Superior temporal gyrus (tissue), 1 donor: ENCODE data around the gene NUDT22.

Experiments used
- DNase-seq: peaks from one replicate; pipeline ENCODE4 v3.0.0-alpha.2; 2016; ENCODE audit errors: extremely low spot score

NUDT22 gene

DNA sequence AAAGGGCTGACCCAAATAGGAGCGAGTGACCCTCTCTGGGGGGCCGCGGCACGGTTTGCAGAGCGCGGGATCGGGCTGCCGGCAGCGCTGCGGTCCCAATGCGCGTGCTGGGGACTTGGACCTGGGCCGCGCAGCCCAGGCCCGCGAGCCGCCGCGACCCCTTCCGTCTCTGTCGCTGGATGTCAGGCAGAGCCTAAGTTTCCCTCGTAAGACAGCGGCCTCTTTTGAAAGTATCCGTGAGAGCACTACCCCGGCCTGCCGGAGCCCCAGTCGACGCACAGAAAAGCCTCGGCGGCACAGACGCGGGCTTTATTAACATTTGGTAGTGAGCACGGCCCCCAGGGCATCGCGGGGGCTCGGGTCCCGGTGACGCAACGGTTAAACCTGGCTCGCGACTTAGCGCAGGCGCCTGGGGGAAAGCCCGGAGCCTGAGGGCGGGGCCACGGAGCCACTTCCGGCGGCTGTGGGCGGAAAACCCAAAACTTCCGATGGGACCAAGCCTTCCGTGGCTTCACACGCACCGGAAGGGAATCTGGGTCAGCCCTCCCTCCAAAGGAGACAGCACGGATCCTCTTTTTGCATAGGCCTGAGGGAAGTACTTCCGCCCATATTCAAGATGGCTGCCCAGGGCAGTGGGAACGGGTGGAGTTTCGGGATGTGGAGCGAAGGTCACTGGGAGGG, 43.6 kb downstream of the NUDT22 start:
- peak; percentile 100 for DNase-seq

GRCh38 chr11:64275031-64275800, 49.1 kb downstream of the NUDT22 start:
- no peak for DNase-seq

GRCh38 chr11:64275841-64276240, 49.8 kb downstream of the NUDT22 start:
- no peak for DNase-seq

DNA sequence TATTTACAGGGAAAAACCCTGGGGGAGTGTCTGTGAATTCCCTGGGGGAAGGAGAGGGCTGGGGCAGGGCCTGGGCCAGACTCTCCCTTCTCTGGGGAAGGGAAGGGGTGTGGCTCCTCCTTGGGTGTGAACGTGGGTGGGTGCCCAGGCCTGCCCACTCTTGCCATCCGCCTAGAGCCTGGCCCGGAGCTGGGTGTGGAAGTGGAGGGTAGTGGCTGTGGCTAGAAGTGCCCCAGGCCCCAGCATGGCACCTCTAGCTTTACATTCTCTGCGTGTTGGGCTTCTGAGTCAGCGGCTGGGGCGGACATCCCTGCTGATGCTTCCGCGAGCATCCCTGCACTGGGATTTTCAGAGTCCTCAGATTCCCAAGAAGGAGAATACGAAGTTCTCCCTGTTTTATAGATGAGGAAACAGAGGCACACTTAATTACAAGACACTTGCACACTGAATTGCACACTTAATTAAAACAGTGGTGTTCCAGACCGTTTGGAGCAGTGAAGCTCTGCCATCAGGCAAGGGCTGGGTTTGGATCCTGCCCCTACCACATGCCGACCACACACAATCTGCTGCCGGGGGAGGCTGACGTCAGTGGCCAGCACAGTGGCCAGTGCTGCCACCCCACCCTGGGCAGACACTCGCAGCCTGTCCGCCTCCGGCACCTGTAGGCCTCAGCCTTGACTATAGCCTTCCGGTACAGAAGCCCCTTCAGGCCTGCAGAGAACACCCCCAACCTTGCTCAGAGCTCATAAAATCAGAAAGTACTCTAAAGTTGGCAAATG, 50.8 kb downstream of the NUDT22 start:
- no peak for DNase-seq

DNA sequence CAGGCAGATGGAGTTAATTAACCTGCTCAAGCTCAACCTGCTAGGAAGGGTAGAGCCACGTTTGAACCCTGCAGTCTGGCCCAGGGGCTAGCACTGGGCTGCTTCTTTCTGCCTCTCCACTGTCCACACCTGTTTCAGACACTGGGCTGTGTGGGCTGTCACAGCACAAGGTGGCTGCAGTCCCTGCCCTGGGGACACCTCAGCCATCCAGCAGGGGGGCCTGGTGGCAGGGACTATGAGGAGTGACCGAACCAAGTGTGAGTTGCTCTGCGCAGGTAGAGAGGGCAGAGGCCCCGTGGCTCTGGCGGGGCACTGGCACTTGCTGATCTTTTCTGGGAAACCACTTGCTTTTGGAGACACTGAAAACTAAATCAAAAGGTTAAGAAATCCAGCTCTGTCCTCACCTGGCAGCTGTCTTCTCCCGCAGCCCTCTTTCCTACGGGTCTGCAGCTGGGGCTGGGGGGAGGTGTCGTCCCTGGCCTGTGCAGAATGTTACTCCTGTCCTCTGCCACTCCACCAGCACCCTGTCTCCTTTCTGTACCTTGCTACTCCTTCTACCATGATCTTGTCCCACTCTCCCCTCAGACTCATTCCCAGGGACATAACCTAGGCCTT, 52.6 kb downstream of the NUDT22 start:
- no peak for DNase-seq
